AG10803 (cell line): ENCODE measurements around the gene RASSF5.

Experiments
- DNase-seq: peaks from one replicate; pipeline ENCODE4 v3.0.0; 2010; ENCODE audit warnings: low read depth
- H3K4me3 ChIP-seq: 2 replicates; pipeline ENCODE4 v1.5.1; 2011; ENCODE audit warnings: mild to moderate bottlenecking, low read length, control low read depth
- TF ChIP-seq, protein P1 (sequence below): conservative IDR thresholded peaks from 2 replicates; pipeline ENCODE4 v1.5.1; 2011; ENCODE audit warnings: mild to moderate bottlenecking, low read length, control low read depth, inconsistent platforms

RASSF5 gene

DNA sequence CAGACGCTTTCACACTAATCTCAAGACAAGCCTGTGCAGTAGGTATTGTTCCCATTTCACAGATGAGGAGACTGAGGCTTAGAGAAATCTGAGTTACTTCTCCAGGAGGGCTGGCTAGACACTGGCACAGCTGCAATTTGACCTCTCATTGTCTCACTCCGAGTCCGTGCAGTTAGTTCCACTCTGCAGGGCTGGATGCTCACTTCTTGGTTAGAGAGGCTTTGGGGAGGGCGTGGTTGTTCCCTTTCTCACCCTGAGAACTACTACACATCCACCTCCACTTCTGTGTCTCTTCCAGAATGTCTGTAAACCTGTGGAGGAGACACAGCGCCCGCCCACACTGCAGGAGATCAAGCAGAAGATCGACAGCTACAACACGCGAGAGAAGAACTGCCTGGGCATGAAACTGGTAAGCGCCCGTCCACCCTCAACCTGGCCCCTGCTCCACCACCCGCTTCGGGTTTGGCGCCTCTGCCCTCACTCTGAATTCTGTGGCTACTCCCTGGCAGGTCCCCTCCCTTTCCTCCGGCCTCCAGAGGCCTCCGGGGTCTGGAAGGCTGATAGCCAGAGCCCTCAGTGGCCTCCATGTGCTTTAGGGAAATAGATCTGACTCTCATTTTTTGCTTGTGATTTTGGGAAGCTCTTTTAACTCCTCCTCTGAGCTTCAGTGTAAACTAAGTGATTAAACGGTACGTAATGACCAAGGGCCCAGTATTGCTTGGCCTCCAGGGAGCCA is 75.8 kb downstream of the RASSF5 start:
- no peak overlapping the region for H3K4me3 ChIP-seq
- TF ChIP-seq, protein P1, sequence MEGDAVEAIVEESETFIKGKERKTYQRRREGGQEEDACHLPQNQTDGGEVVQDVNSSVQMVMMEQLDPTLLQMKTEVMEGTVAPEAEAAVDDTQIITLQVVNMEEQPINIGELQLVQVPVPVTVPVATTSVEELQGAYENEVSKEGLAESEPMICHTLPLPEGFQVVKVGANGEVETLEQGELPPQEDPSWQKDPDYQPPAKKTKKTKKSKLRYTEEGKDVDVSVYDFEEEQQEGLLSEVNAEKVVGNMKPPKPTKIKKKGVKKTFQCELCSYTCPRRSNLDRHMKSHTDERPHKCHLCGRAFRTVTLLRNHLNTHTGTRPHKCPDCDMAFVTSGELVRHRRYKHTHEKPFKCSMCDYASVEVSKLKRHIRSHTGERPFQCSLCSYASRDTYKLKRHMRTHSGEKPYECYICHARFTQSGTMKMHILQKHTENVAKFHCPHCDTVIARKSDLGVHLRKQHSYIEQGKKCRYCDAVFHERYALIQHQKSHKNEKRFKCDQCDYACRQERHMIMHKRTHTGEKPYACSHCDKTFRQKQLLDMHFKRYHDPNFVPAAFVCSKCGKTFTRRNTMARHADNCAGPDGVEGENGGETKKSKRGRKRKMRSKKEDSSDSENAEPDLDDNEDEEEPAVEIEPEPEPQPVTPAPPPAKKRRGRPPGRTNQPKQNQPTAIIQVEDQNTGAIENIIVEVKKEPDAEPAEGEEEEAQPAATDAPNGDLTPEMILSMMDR: no peak
- DNase-seq: no peak

DNA sequence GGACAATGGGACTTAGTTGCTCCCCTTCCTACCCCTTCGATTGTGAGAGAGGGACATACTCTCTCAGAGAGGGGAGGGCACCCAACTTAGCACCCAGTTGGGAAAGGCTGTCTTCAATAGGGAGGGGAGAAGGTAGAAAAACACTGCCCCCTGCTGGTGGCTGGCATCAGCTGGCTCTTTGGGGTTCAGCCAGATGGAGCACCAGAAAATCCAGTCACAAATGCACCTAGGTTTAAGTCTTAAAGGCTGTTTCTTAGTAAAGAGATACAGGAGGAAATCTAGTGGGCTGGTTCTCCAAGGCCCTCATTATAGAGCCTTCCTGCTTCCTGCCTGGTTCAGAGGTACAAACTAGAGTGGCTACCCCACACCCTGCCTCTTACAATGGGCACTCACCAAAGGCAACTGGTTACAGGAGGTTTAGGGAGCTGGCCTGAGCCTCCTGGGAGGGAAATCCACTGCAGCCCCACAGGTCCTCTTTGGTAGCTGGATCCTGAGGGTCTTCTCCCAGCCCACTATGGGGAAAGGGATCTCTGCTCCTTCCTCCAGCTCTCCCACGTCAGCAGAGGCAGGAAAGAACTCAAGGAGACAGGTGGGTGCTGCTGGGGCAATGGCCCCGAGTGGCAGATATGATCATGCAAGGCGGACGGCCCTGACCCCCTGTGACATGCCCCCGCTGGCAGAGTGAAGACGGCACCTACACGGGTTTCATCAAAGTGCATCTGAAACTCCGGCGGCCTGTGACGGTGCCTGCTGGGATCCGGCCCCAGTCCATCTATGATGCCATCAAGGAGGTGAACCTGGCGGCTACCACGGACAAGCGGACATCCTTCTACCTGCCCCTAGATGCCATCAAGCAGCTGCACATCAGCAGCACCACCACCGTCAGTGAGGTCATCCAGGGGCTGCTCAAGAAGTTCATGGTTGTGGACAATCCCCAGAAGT is 76.6 kb downstream of the RASSF5 start:
- no peak overlapping the region for H3K4me3 ChIP-seq
- peak; percentile 63 for DNase-seq
- TF ChIP-seq, protein P1: peak; percentile 90

DNA sequence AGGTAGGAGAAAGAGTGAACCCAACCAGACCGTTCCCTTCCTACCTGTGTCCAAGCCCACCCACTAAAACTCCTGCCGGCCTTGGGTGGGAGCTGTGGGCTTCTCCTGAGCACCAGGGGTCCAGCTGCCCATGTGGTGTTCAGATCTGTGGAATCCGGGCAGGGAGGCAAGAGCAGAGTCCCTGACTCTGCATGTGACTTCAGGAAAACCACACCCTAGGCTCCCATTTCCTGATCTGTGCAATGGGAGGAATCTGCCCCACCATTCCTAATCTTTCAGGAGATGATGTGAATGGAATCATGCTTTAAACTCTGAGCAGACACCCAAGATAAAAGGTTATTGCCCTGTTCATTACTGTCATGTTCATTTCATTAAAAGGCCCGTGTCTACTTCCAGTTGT is 77.4 kb downstream of the RASSF5 start:
- no peak for DNase-seq
- TF ChIP-seq, protein P1: no peak

DNA sequence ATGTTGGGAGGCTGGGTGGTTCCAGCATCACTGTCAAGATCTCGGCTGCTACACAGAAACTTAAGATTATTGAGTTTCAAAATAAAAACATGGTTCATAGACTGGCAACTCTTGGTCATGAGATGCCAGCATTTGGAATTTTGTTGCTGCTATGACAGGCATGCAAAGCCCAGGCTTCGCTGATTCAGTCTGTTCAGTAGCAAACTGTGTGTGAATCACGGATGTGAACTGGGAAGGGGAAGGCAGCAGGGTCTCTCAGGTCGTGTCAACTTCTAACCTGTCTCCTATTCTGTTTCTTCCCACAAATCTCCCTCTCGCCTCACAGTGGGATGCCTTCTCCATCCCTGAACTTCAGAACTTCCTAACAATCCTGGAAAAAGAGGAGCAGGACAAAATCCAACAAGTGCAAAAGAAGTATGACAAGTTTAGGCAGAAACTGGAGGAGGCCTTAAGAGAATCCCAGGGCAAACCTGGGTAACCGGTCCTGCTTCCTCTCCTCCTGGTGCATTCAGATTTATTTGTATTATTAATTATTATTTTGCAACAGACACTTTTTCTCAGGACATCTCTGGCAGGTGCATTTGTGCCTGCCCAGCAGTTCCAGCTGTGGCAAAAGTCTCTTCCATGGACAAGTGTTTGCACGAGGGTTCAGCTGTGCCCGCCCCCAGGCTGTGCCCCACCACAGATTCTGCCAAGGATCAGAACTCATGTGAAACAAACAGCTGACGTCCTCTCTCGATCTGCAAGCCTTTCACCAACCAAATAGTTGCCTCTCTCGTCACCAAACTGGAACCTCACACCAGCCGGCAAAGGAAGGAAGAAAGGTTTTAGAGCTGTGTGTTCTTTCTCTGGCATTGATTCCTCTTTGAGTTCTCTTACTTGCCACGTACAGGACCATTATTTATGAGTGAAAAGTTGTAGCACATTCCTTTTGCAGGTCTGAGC is 79.4 kb downstream of the RASSF5 start:
- no peak overlapping the region for H3K4me3 ChIP-seq
- no peak for DNase-seq
- TF ChIP-seq, protein P1: no peak

More for the DNA sequence above, 77.4 kb downstream of the RASSF5 start:
- no peak overlapping the region for H3K4me3 ChIP-seq

DNA sequence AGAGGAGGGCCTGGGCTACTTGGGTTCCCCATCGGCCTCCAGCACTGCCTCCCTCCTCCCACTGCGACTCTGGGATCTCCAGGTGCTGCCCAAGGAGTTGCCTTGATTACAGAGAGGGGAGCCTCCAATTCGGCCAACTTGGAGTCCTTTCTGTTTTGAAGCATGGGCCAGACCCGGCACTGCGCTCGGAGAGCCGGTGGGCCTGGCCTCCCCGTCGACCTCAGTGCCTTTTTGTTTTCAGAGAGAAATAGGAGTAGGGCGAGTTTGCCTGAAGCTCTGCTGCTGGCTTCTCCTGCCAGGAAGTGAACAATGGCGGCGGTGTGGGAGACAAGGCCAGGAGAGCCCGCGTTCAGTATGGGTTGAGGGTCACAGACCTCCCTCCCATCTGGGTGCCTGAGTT is 80.6 kb downstream of the RASSF5 start:
- H3K4me3 ChIP-seq: no peak overlapping the region
- TF ChIP-seq, protein P1: no peak
- DNase-seq: no peak

DNA sequence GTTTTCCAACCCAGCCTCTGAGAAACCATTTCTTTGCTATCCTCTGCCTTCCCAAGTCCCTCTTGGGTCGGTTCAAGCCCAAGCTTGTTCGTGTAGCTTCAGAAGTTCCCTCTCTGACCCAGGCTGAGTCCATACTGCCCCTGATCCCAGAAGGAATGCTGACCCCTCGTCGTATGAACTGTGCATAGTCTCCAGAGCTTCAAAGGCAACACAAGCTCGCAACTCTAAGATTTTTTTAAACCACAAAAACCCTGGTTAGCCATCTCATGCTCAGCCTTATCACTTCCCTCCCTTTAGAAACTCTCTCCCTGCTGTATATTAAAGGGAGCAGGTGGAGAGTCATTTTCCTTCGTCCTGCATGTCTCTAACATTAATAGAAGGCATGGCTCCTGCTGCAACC is 81.2 kb downstream of the RASSF5 start:
- DNase-seq: no peak
- TF ChIP-seq, protein P1: no peak
- H3K4me3 ChIP-seq: no peak overlapping the region
